HG03196 (cell line): ENCODE measurements around the gene EIF5A2.
A peak's percentile ranks its signal among the peaks of the same experiment; 100 is the strongest.
"Not testable (repeated sequence)": the region's sequence is repeated elsewhere in the genome, so short reads cannot be mapped to it uniquely, and the experiment has no call there.

ENCODE experiments used
- ATAC-seq: cut with Tn5 transposase; IDR thresholded peaks from one replicate; pipeline ENCODE4 v1.9.1; 2021; ENCODE audit not compliant: unreplicated experiment

EIF5A2 gene

GRCh38 chr3:170897199-170897598 lies 11.2 kb downstream of the EIF5A2 start:
- ATAC-seq: not testable (repeated sequence)

- no peak for ATAC-seq
Measured at GRCh38 chr3:170896781-170897180, 11.7 kb downstream of the EIF5A2 start.

DNA sequence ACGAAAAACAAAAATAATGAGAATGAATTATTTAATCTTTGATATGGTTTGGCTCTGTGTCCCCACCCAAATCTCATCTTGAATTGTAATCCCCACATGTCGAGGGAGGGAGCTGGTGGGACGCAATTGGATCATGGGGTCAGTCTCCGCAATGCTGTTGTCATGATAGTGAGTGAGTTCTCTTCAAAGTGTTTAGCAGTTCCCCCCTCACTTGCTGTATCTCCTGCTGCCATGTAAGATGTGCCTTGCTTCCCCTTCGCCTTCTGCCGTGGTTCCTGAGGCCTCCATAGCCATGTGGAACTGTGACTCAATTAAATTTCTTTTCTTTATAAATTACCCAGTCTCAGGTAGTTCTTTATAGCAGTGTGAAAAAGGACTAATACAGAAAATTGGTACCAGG lies 12.1 kb downstream of the EIF5A2 start:
- ATAC-seq: not testable (repeated sequence)

- no peak for ATAC-seq
Measured at GRCh38 chr3:170893895-170894294, 14.5 kb downstream of the EIF5A2 start.

GRCh38 chr3:170889630-170890029 lies 18.8 kb downstream of the EIF5A2 start:
- ATAC-seq: no peak

DNA sequence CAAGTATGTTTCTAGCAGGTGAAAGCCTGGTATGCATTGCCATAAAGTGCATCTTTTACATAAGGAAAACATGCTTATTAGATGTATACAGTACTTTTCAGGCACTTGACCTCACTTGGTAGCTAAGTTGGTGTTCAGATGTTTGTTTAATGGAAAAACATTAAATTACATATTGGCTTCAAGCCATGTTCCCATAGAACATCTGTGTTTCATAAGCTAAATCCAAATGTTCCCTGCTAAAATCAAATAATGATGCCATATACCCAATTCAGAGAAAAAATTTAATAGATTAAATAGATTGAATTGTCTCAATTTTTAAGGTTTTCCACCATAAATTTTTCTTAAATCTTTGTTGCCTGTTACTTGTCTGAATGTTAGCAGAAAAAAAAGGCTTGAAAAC lies 19.3 kb downstream of the EIF5A2 start:
- no peak for ATAC-seq

- not testable (repeated sequence) for ATAC-seq
Measured at GRCh38 chr3:170884109-170884930, 24.1 kb downstream of the EIF5A2 start.

GRCh38 chr3:170878688-170879087 lies 29.7 kb downstream of the EIF5A2 start:
- ATAC-seq: not testable (repeated sequence)

DNA sequence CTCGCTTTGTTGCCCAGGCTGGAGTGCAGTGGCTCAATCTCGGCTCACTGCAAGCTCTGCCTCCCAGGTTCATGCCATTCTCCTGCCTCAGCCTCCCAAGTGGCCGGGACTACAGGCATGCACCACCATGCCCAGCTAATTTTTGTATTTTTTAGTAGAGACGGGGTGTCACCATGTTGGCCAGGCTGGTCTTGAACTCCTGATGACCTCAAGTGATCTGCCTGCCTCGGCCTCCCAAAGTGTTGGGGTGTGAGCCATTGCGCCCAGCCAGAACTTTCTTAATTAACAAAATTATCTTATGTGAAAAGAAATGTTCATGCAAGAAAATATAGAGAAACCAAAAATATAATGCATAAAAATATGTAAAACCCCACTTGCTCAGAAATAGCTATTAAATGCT lies 31.1 kb downstream of the EIF5A2 start:
- not testable (repeated sequence) for ATAC-seq

DNA sequence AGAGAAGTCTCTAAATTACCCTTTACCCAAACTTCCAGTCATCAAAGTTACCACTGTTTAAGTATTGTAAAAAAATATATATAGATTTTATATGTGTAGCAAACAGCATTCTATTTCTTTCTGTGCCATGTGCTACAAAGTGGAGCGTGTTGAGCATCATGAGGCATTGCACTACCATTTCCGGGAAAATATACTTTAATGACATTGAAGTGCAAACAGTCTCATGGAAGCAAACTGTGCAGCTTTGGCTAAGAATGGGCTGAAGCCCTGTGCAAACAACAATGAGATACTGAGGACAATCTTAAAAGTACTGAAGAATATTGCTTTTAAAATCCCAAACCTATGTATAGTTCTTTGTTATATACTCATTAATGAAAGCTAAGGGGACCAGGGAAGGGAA lies 31.9 kb downstream of the EIF5A2 start:
- no peak for ATAC-seq

- peak; percentile 98 for ATAC-seq
Measured at GRCh38 chr3:170869645-170870593, 38.5 kb downstream of the EIF5A2 start, which contains the start of gene RPL22L1. Gene RPL22L1 (minus strand): TSS chr3:170870195. CDS start chr3:170870167, 28 bp downstream.

GRCh38 chr3:170869239-170869590 lies 39.2 kb downstream of the EIF5A2 start:
- no peak for ATAC-seq

GRCh38 chr3:170868577-170869238 lies 39.7 kb downstream of the EIF5A2 start:
- ATAC-seq: no peak

DNA sequence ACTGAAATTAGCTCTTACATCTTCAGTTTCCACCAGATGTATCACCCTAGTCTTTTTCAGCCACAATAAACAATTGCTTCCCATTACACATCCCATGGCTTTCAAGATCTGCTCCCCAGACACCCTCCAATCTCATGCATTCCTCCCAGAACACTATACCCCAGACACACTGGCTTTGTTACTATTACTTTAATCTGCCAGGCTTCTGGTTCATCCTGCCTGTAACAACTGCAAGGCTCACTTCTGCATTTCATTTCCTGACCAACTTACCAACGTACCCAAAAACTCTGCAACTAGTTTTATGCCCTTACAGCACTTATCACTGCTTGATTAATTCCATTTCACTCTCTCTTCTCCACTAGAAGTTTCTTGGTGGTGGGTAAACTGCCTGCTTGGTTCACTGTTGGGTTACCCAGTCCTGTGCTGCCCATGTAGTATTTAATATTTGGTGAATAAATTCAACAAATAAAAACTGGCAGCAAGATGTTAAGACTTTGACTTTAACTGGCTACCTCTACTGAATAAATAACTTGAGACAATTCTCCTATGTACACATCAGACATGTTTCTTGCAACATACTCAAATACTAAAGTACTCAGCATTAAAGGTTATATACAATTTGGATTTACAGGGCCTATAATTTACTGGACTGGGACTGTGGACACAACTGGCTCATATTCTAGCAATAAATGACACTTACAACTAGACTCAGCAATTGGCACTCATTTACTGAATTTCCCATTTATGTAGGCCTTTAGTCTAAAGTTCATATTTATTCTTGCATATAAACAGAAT lies 41.1 kb downstream of the EIF5A2 start:
- ATAC-seq: no peak

GRCh38 chr3:170866499-170866898 lies 41.9 kb downstream of the EIF5A2 start:
- ATAC-seq: no peak

DNA sequence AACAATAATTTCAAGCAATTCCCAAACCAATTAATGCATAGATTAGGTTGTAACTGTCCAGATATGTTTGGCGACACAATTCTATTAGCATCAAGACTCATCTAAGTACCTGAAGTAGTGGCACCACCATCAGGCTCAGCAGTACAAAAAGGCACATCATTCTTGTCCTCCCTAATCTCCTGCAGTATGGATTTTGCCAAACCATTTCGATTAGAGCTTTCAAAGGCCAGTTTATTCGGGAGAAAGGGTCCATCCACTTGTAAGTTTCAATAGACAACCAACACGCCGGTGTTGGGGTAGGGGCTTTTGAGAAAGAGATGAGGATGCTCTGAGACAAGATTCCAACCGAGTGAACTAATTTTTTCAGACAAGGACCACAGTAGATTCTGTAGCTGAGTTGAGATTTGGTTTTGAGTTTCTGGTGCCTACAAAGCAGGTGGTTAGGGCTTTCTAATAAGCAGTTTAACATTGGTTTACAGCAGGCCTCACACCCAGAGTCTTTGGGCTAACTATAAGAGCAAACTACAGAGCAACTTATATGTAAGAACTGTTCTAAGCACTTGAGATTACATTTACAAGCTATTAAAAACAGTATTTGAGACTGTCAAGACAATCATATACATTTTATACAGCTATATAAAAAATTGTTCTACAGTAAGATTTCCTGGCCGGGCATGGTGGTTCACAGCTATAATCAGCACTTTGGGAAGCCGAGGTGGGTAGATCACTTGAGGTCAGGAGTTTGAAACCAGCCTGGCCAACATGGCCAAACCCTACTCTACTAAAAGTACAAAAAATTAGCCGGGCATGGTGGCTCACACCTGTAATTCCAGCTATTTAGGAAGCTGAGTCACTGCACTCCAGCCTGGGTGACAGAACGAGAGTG lies 43.0 kb downstream of the EIF5A2 start:
- no peak for ATAC-seq

- no peak for ATAC-seq
Measured at GRCh38 chr3:170864525-170865208, 43.8 kb downstream of the EIF5A2 start.

DNA sequence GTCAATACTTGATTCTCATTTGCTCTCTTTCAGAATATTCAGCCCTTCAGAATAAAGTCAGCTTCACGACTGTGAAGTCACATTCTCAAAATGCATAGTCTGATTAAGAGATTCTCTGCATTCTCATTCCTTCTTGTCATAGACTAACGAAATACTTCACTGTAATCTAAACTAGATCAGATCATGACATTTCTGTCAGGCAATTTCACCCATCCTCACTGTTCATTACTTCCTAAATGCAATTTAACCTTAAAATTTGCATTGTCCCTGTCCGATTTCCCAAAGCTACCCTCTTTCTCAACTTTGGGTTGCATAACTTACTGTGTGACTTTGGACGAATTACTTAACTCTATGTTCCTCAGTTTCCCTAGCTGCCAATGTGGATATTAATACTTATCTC lies 44.6 kb downstream of the EIF5A2 start:
- ATAC-seq: no peak
